Measurements from ENCODE around the gene SLC4A4. TPM values are rescaled to one million over a fixed set of nuclear protein-coding genes. Genes with fewer than 3 reads are reported as not detected.

SLC4A4 gene
- total and polyA plus RNA-seq, 2 of the 8 experiments (the other 6 are each of a cell fraction or from before 2014, with no cell fraction given) = 0.67 to 2.8 TPM

DNA sequence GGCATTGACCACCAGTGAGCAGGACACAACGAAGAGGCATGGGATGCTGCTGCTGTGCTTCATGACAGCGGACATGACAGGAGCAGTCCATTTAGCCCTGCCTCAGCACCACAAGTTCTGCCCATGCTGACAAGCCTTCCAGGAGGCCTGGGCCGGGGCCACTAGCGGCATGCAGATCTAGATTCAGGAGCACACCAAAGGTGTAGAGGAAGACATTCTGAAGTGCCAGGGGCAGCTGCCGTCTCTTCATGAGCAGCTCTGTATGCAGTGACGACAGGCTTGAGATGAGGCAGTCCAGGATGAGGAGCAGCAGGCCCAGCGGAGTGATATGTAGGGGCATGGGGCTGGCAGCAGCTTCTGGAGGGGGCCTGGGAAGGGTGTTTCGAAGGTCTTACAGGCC is 38.5 kb upstream of the SLC4A4 start:
- no peak overlapping the region for H3K23ac ChIP-seq (ENCODE audit: insufficient read length)
- no peak overlapping the region for H2BK5ac ChIP-seq (ENCODE audit: low read depth, low read length)
- DNase-seq (ENCODE audit: low read depth in 1 of 2, low spot score in 2 of 2) (no peak), FAIRE-seq (no peak)
- no peak overlapping the region for H3K27ac ChIP-seq (ENCODE audit: low read depth, low read length)
- no peaks in the 10 kb centered on the region for H3K27me3 ChIP-seq (replicated peaks in 1 of 4; ENCODE audit: control insufficient read depth in 3 of 4, extremely low read depth in 1 of 4, insufficient read depth in 3 of 4, low read length in 3 of 4)
- no peaks in the 10 kb centered on the region for H4K20me1 ChIP-seq (replicated peaks in 1 of 2; ENCODE audit: control insufficient read depth in 1 of 2, insufficient read depth in 2 of 2, low read length in 2 of 2)
- no peak overlapping the region for H3K4ac ChIP-seq (replicated peaks; ENCODE audit: insufficient read length, low read depth, low read length)
- no peak overlapping the region for H2AFZ ChIP-seq (ENCODE audit: low read length)
- H3K18ac ChIP-seq (ENCODE audit: extremely low read depth, low read length) = no peak overlapping the region
- TF ChIP-seq JUN (IDR thresholded peaks at IDR 0.05; ENCODE audit: low read depth, low read length) = no peak
- TF ChIP-seq SIRT6 (IDR thresholded peaks at IDR 0.05; ENCODE audit: low read length) = no peak
- TF ChIP-seq, protein P1, sequence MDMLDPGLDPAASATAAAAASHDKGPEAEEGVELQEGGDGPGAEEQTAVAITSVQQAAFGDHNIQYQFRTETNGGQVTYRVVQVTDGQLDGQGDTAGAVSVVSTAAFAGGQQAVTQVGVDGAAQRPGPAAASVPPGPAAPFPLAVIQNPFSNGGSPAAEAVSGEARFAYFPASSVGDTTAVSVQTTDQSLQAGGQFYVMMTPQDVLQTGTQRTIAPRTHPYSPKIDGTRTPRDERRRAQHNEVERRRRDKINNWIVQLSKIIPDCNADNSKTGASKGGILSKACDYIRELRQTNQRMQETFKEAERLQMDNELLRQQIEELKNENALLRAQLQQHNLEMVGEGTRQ (IDR thresholded peaks at IDR 0.05; ENCODE audit: low read length) = no peak
- TF ChIP-seq, protein P2, sequence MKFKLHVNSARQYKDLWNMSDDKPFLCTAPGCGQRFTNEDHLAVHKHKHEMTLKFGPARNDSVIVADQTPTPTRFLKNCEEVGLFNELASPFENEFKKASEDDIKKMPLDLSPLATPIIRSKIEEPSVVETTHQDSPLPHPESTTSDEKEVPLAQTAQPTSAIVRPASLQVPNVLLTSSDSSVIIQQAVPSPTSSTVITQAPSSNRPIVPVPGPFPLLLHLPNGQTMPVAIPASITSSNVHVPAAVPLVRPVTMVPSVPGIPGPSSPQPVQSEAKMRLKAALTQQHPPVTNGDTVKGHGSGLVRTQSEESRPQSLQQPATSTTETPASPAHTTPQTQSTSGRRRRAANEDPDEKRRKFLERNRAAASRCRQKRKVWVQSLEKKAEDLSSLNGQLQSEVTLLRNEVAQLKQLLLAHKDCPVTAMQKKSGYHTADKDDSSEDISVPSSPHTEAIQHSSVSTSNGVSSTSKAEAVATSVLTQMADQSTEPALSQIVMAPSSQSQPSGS (IDR thresholded peaks at IDR 0.05; ENCODE audit: low read length) = no peak
- TF ChIP-seq CBX8 (IDR thresholded peaks at IDR 0.05; ENCODE audit: borderline replicate concordance, low read depth, low read length) = no peak
- no peak for TF ChIP-seq EGR1 (IDR thresholded peaks at IDR 0.05; ENCODE audit: borderline replicate concordance, low read depth, low read length)
- no peak for TF ChIP-seq SP1 (IDR thresholded peaks at IDR 0.05; ENCODE audit: low read depth, low read length)
- TF ChIP-seq SIN3A (conservative IDR thresholded peaks at IDR 0.05 in 1 of 2, IDR thresholded peaks at IDR 0.05 in 1 of 2; ENCODE audit: low read depth in 1 of 2, low read length in 2 of 2) = no peak
- H2BK15ac ChIP-seq (ENCODE audit: low read length) = no peak overlapping the region
- no peak overlapping the region for H2BK20ac ChIP-seq (ENCODE audit: low read length)
- no peak overlapping the region for H2BK120ac ChIP-seq (replicated peaks; ENCODE audit: low read depth, low read length)
- no peaks in the 10 kb centered on the region for H3K36me3 ChIP-seq (ENCODE audit: control insufficient read depth in 2 of 4, insufficient read depth in 4 of 4, low read length in 3 of 4)
- H2AK5ac ChIP-seq (ENCODE audit: low read depth, low read length) = 0 out of 2 replicates have a peak overlapping the region, but pooled peaks have one; percentile 91
- H4K91ac ChIP-seq (replicated peaks; ENCODE audit: insufficient read length, low read length) = peak overlapping the region; percentile 42
- H3K4me3 ChIP-seq (ENCODE audit: extremely low read depth in 1 of 4, insufficient read depth in 2 of 4, low read depth in 3 of 4, low read length in 4 of 4) = no peak overlapping the region
- no peaks in the 10 kb centered on the region for H3K23me2 ChIP-seq (ENCODE audit: low read depth, low read length)
- no peaks in the 10 kb centered on the region for H3K9me3 ChIP-seq (ENCODE audit: insufficient read depth in 2 of 2, low read depth in 1 of 2, low read length in 1 of 2)
- no peaks in the 10 kb centered on the region for H3K79me1 ChIP-seq (ENCODE audit: low read depth, low read length)
- CTCF ChIA-PET (ENCODE audit: partially characterized antibody) = interaction anchor here (1.2 kb wide), 1 partner anchor 75 kb away, joined by 3 read pairs; no protein-coding TSS in a partner anchor
- 93% methylated on average over 8 of the region's 8 CpGs; no CpG with 5 or more reads in 1 of the 2 experiments for WGBS, 2 experiments (ENCODE audit: extremely low coverage in 1 of 2, insufficient coverage in 1 of 2, insufficient read length in 1 of 2, insufficient replicate concordance in 2 of 2, low coverage in 1 of 2, low lambda C conversion rate in 2 of 2, missing lambda C conversion rate in 1 of 2)
- no peak overlapping the region for H3K14ac ChIP-seq (ENCODE audit: insufficient read length)
- H4K8ac ChIP-seq (ENCODE audit: extremely low read depth, insufficient read depth, low read length) = no peak overlapping the region
- H3K56ac ChIP-seq (replicated peaks; ENCODE audit: insufficient read length, low read depth, low read length) = no peak overlapping the region
- H3K79me2 ChIP-seq (ENCODE audit: control insufficient read depth in 1 of 2, insufficient read depth in 2 of 2, low read length in 2 of 2) = no peaks in the 10 kb centered on the region
- no peak overlapping the region for H3K9ac ChIP-seq (replicated peaks in 1 of 4; ENCODE audit: extremely low read depth in 1 of 4, low read depth in 3 of 4, low read length in 3 of 4)
- H3K4me1 ChIP-seq (replicated peaks in 1 of 4; ENCODE audit: control insufficient read depth in 3 of 4, insufficient read depth in 4 of 4, low read length in 3 of 4) = peaks cover 0 to 8% (median 1%) of the 10 kb centered on the region in 4 experiments; a peak in 2 of 7 replicates
- H4K5ac ChIP-seq (ENCODE audit: insufficient read length, low read depth, low read length) = no peak overlapping the region
- no peak overlapping the region; the same call in 1 of the 2 replicates for H2BK12ac ChIP-seq (ENCODE audit: low read depth, low read length)
- no peak overlapping the region for H3K4me2 ChIP-seq (ENCODE audit: insufficient read depth in 1 of 2, low read depth in 2 of 2, low read length in 2 of 2)
- POLR2A ChIA-PET (ENCODE audit: partially characterized antibody) = no interaction called here

Measured in H1 (cell line).